Skin epidermis (tissue), 12 donors: Measurements from ENCODE around the gene CLNK.

Source experiments
- H3K27ac ChIP-seq, 21 experiments: fragments of 200-600 bp; sonication (generic) in 11 of 21; one replicate each; pipeline ENCODE4 v1.5.0; 2020; ENCODE audit warnings: mild to moderate bottlenecking in 3 of 21, inconsistent platforms in 2 of 21, moderate library complexity in 2 of 21
- H3K4me3 ChIP-seq, 7 experiments: fragments of 200-600 bp; sonication (generic) in 2 of 7; one replicate each; pipeline ENCODE4 v1.5.0; 2020; ENCODE audit warnings: inconsistent platforms in 2 of 7, mild to moderate bottlenecking in 2 of 7, moderate library complexity in 1 of 7

Gene CLNK

GRCh38 chr4:10703766-10704429, 19.3 kb upstream of the CLNK start:
- H3K4me3 ChIP-seq: no peak overlapping the region
- no peak overlapping the region for H3K27ac ChIP-seq

GRCh38 chr4:10703156-10703555, 18.6 kb upstream of the CLNK start:
- no peak overlapping the region for H3K27ac ChIP-seq
- no peak overlapping the region for H3K4me3 ChIP-seq

GRCh38 chr4:10701702-10702460, 17.3 kb upstream of the CLNK start:
- Histone ChIP-seq H3K27ac (no peak overlapping the region), H3K4me3 (no peak overlapping the region)

DNA sequence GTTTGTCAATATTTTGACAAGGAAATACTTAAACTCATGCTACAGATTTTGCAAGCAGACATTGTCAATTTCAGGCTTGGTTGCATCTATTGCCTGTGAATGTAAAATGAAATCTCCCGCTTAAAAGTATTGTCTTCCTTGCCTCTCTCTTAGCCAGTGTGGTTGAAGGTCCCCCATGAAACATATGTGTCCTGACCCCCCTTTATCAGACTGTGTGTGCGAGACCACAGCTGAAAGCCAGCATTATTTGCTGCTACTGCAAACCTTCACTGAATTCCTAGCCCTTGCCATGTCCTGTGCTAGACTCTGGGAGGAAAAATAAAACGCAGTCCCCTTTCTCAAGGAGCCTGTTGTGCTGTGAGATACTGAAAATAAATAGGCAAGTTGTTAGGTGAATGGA, 16.6 kb upstream of the CLNK start:
- Histone ChIP-seq H3K27ac (no peak overlapping the region), H3K4me3 (no peak overlapping the region)

DNA sequence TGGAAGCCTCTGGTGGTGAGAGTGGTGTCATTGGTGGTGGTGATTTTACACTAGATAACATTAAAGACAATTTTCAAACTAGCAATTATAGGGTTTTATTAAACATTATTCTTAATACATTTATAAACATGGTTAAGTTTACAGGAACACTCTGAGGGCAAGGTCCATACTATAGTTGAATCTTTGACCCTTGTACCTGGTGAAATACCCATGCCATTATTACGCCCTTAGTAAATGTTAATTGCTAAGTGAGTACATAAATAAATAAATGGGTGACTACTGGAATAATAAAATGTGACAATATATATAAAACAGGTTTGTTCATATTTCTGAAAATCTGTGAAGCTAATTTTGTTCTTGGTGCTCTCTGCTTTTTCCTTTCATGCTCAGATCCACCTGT, 13.6 kb upstream of the CLNK start:
- H3K4me3 ChIP-seq: no peak overlapping the region
- no peak overlapping the region for H3K27ac ChIP-seq

DNA sequence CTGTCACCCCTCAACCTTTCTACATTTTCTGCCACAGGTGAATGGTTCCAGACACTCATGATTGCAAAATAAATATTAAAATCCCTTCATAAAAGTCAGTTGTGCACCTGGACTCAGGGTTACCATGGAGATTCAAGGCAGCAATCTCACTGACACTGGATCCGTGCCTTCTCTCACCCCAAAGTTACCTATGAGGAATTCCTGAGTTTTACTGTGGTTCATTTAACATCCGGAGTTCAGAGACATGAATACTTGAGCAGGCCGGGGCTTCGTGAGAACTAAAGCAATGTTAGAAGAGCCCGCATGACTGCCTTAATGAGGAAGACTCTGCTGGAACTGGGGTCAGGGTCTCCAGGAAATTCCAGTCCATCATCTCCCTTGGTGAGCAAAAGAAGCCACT, 12.5 kb upstream of the CLNK start:
- no peak overlapping the region for H3K4me3 ChIP-seq

DNA sequence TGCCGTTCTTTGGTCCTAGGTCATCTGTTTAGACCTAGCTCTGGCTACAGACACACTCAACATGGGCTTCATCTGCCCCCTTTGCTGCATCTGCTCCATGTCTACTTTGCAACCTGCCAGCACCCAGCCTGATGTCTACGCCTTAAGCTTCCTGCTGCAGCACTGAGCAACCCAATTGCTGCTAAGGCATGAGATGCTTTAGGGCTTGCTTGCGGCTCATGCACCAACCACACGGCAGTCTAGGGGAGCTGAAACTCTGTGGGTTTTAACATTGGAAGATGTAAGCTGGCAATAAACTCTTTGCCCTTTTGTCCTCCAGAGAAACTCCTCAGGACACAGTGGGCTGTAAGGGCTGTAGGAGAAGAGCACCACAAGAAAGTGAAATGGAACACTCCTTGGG, 11.7 kb upstream of the CLNK start:
- Histone ChIP-seq H3K4me3 (no peak overlapping the region), H3K27ac (no peak overlapping the region)

More for the DNA sequence above, 12.5 kb upstream of the CLNK start:
- no peak overlapping the region for H3K27ac ChIP-seq

DNA sequence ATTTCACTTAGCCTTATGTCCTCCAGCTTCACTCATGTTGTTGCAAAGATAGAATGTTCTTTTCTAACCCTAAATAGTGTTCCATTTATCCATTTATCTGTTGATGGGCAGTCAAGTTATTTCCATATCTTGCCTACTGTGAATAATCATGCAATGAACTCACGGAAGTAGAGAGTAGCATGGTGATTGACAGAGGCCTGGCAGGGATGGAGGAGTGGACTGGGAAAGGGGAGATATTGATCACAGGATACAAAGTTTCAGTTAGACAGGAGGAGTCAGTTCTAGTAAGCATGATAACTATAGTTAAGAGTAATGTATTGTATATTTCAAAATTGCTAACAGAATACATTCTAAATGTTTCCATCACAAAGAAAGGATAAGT, 10.3 kb upstream of the CLNK start:
- H3K4me3 ChIP-seq: no peak overlapping the region
- H3K27ac ChIP-seq: no peak overlapping the region

DNA sequence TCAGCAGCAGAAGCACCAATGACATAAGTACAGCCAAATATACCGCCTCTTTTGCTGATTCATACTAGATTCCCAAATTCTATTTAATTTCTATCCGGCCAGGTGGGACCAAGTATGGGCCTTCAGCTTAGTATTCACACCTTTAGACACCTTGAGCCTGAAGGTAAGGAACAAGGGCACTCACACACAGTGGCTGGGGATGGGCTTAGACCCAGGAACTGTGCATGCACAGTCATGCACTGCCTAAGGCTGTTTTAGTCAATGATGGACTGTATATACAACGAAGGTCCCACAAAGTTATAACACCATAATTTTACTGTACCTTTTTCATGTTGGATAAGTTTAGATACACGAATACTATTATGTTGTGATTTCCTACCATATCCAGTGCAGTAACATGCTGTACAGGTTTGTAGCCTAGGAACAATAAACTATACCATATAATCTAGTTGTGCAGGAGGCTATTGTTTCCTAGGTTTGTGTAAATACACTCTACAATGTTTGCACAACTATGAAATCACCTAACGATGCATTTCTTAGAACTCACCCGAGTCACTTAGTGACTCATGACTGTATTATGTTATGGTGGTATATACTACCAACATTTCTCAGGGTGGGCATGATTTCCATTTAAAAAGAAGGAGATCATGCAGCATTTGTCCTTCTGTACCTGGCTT, 9.7 kb upstream of the CLNK start:
- no peak overlapping the region for H3K4me3 ChIP-seq
- no peak overlapping the region for H3K27ac ChIP-seq

DNA sequence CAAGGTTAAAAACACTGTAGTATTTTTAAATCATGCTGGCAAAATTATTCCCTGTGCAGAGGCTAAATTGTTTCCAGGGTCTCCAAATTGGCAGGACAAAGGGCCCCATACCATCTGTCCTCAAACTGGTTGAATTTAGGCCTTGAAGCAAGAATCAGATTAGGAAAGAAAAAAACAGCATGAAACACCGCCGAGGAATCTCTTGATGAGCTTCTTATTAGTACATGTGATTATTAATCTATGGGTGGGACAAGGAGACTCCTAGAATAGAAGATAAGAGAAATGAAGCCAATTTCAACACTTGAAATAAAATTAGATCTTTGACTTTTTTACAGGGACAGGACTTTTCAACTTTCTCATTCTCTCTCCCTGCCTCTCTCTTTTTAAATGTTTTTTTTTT, 7.1 kb upstream of the CLNK start:
- H3K27ac ChIP-seq: no peak overlapping the region

GRCh38 chr4:10690185-10690907, 5.8 kb upstream of the CLNK start:
- H3K4me3 ChIP-seq: no peak overlapping the region
- no peak overlapping the region for H3K27ac ChIP-seq

More for the DNA sequence above, 7.1 kb upstream of the CLNK start:
- no peak overlapping the region for H3K4me3 ChIP-seq

GRCh38 chr4:10688846-10689245, 4.3 kb upstream of the CLNK start:
- no peak overlapping the region for H3K27ac ChIP-seq
- H3K4me3 ChIP-seq: no peak overlapping the region

GRCh38 chr4:10688022-10688421, 3.5 kb upstream of the CLNK start:
- H3K4me3 ChIP-seq: no peak overlapping the region
- no peak overlapping the region for H3K27ac ChIP-seq

- H3K4me3 ChIP-seq: no peak overlapping the region
Observed at GRCh38 chr4:10687526-10687925, 3.0 kb upstream of the CLNK start.

GRCh38 chr4:10682397-10682796, 2.2 kb downstream of the CLNK start:
- H3K27ac ChIP-seq: no peak overlapping the region
- no peak overlapping the region for H3K4me3 ChIP-seq

More at GRCh38 chr4:10687526-10687925, 3.0 kb upstream of the CLNK start:
- no peak overlapping the region for H3K27ac ChIP-seq

- no peak overlapping the region for H3K4me3 ChIP-seq
- no peak overlapping the region for H3K27ac ChIP-seq
Observed at GRCh38 chr4:10677796-10678497, 6.6 kb downstream of the CLNK start.

- H3K4me3 ChIP-seq: no peak overlapping the region
- no peak overlapping the region for H3K27ac ChIP-seq
Observed at GRCh38 chr4:10673817-10674369, 10.7 kb downstream of the CLNK start.

DNA sequence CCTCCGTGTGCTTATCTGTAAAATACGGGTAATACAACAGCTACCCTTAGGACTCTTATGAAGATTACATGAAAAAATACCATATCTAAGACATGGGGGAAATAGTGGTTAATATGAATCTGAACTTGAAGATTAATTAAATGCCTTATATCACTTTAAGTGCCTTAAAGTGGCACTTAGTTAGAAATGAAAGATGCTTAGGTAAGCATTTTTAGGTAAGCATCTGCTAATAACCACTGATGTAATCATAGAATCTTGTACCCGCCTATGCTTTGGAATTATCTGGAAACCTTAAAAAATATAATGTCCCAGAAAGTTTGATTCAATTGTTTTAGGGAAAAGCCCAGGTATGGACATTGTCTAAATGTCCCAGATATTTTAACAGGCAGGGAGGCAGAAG, 12.2 kb downstream of the CLNK start:
- H3K27ac ChIP-seq: peak overlapping the region in 4 of 21 experiments; percentile 14 to 77 (median 25)
- H3K4me3 ChIP-seq: no peak overlapping the region

DNA sequence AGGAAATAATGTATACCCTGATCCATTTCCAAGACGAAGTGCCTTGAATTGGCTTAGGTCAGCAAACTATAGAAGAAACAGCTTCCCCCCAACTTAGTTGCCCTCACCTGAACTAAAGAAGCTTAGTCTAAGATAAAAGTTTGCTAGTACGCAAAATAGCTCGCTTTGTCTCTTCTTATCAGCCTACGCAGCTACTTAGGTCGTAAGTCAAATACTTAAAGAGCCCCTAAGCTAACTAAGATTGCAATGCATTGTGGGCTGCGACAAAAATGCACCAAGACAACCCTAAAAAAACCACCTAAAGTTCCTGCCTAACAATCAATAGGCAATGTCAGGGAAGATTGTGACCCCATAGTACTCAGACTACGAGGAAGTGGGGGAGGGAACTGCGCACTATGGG, 12.8 kb downstream of the CLNK start:
- Histone ChIP-seq H3K27ac (peak overlapping the region in 4 of 21 experiments; percentile 14 to 77 (median 25)), H3K4me3 (no peak overlapping the region)
